HEK293T (cell line): ENCODE measurements around the gene UAP1.

Experiments used
- CTCF ChIA-PET: fragments of 350-600 bp; formaldehyde crosslinking; extraction: SDS; loops from one replicate; lab custom pipeline; 2021; ENCODE audit warnings: antibody characterized with exemption, inconsistent platforms; lab: Yijun Ruan, JAX
- POLR2A ChIA-PET: fragments of 350-600 bp; formaldehyde crosslinking; extraction: SDS; loops from one replicate; lab custom pipeline; 2020; ENCODE audit warnings: antibody characterized with exemption, inconsistent platforms; lab: Yijun Ruan, JAX
- DNase-seq: peaks from one replicate; pipeline ENCODE4 v3.0.0; 2012; ENCODE audit warnings: mixed read lengths; ENCODE audit errors: extremely low spot score
- ARNT ChIP-seq: fragments of 450-650 bp; IDR thresholded peaks from 2 replicates; pipeline ENCODE4 v1.6.1; 2017; ENCODE audit warnings: mild to moderate bottlenecking
- BHLHE40 ChIP-seq: fragments of 450-650 bp; IDR thresholded peaks from 2 replicates; pipeline ENCODE4 v1.6.1; 2016; ENCODE audit warnings: mild to moderate bottlenecking, moderate library complexity, borderline replicate concordance
- CTBP1 ChIP-seq: fragments of 450-650 bp; IDR thresholded peaks from 2 replicates; pipeline ENCODE4 v1.6.1; 2016; ENCODE audit warnings: borderline replicate concordance
- ELF4 ChIP-seq: fragments of 450-650 bp; IDR thresholded peaks from 2 replicates; pipeline ENCODE4 v1.6.1; 2017; ENCODE audit warnings: antibody characterized with exemption
- FOXA1 ChIP-seq: fragments of 450-650 bp; IDR thresholded peaks from 2 replicates; pipeline ENCODE4 v1.6.1; 2016; ENCODE audit warnings: mild to moderate bottlenecking
- FOXK2 ChIP-seq: fragments of 450-650 bp; IDR thresholded peaks from 2 replicates; pipeline ENCODE4 v1.6.1; 2016; ENCODE audit warnings: mild to moderate bottlenecking
- FOXM1 ChIP-seq: fragments of 450-650 bp; IDR thresholded peaks from 2 replicates; pipeline ENCODE4 v1.6.1; 2017; ENCODE audit warnings: mild to moderate bottlenecking, borderline replicate concordance
- HDGF ChIP-seq: fragments of 450-650 bp; IDR thresholded peaks from 2 replicates; pipeline ENCODE4 v1.6.1; 2017; ENCODE audit warnings: antibody characterized with exemption, borderline replicate concordance
- L3MBTL2 ChIP-seq: fragments of 450-650 bp; conservative IDR thresholded peaks from 2 replicates; pipeline ENCODE4 v1.6.1; 2016; ENCODE audit warnings: mild to moderate bottlenecking
- LEF1 ChIP-seq: fragments of 450-650 bp; IDR thresholded peaks from 2 replicates; pipeline ENCODE4 v1.6.1; 2017; ENCODE audit warnings: mild to moderate bottlenecking, borderline replicate concordance
- NFRKB ChIP-seq: fragments of 450-650 bp; IDR thresholded peaks from 2 replicates; pipeline ENCODE4 v1.6.1; 2016; ENCODE audit warnings: mild to moderate bottlenecking, moderate library complexity
- PKNOX1 ChIP-seq: fragments of 450-650 bp; IDR thresholded peaks from 2 replicates; pipeline ENCODE4 v1.6.1; 2016
- SP1 ChIP-seq: fragments of 450-650 bp; IDR thresholded peaks from 2 replicates; pipeline ENCODE4 v1.6.1; 2017
- SUZ12 ChIP-seq: fragments of 450-650 bp; IDR thresholded peaks from 2 replicates; pipeline ENCODE4 v1.6.1; 2016; ENCODE audit warnings: mild to moderate bottlenecking
- TARDBP ChIP-seq: fragments of 450-650 bp; IDR thresholded peaks from 2 replicates; pipeline ENCODE4 v1.6.1; 2016
- ZNF384 ChIP-seq: fragments of 450-650 bp; IDR thresholded peaks from 2 replicates; pipeline ENCODE4 v1.6.1; 2016

UAP1 gene

DNA sequence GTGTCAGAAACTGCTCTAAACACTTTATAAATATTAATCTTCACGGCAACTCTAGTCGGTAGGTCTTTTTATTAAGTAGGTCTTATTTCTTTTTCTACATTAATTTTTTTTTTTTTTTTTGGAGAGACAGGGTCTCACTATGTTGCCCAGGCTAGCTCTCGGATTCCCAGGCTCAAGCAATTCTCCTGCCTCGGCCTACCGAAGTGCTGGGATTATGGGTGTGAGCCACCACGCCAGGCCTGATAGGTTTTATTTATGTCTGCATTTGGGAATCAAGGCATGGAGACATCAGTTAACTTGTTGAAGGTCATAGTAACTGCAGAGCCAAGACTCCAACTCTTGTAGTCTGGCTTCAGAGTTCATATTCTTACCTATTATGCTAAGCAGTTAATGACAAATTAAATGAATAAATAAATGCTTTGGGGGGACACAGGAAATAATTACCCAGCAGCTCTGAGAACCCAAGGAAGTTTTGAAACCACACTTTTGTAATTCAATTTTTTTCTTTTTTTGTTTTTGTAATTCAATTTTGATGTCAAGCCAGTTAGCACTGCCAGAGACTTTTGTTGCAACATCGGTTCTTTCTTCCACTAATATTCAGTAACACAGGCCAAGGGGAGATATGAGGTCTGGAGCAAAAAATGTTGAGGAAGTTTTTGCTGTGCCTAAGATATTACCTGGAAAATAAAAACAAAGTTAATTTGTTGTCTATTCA, 9.4 kb upstream of the UAP1 start:
- CTCF ChIA-PET: no interaction called here
- no peak for DNase-seq
- POLR2A ChIA-PET: no interaction called here
- TF ChIP-seq L3MBTL2 (no peak), NFRKB (no peak), ARNT (no peak), SP1 (no peak), CTBP1 (no peak), FOXM1 (no peak), ZNF384 (no peak), PKNOX1 (no peak), ELF4 (no peak), LEF1 (no peak), SUZ12 (no peak), HDGF (no peak), FOXA1 (no peak), TARDBP (no peak), FOXK2 (no peak), BHLHE40 (no peak)

- no peak for TF ChIP-seq FOXM1
- TF ChIP-seq CTBP1: no peak
- no peak for TF ChIP-seq SUZ12
- no peak for TF ChIP-seq TARDBP
- no peak for TF ChIP-seq LEF1
- TF ChIP-seq L3MBTL2: no peak
- no peak for TF ChIP-seq FOXK2
- TF ChIP-seq FOXA1: no peak
- TF ChIP-seq PKNOX1: no peak
- TF ChIP-seq BHLHE40: no peak
- TF ChIP-seq ARNT: no peak
- no peak for DNase-seq
- CTCF ChIA-PET: no interaction called here
- POLR2A ChIA-PET: no interaction called here
Measured at GRCh38 chr1:162552684-162553252, 8.8 kb upstream of the UAP1 start.

GRCh38 chr1:162554258-162554657, 7.3 kb upstream of the UAP1 start:
- DNase-seq: no peak
- POLR2A ChIA-PET: no interaction called here

GRCh38 chr1:162557536-162557935, 4.0 kb upstream of the UAP1 start:
- ChIA-PET CTCF (no interaction called here), POLR2A (no interaction called here)
- DNase-seq: no peak
- TF ChIP-seq BHLHE40 (no peak), ZNF384 (no peak), PKNOX1 (no peak)

More at GRCh38 chr1:162554258-162554657, 7.3 kb upstream of the UAP1 start:
- CTCF ChIA-PET: no interaction called here
- TF ChIP-seq LEF1: no peak
- TF ChIP-seq FOXA1: no peak
- no peak for TF ChIP-seq FOXK2
- TF ChIP-seq ELF4: no peak
- no peak for TF ChIP-seq SUZ12
- TF ChIP-seq ARNT: no peak
- TF ChIP-seq HDGF: no peak
- TF ChIP-seq SP1: no peak
- TF ChIP-seq ZNF384: no peak
- TF ChIP-seq TARDBP: no peak
- TF ChIP-seq FOXM1: no peak
- no peak for TF ChIP-seq NFRKB
- TF ChIP-seq CTBP1: no peak
- TF ChIP-seq BHLHE40: no peak
- TF ChIP-seq PKNOX1: no peak
- no peak for TF ChIP-seq L3MBTL2

DNA sequence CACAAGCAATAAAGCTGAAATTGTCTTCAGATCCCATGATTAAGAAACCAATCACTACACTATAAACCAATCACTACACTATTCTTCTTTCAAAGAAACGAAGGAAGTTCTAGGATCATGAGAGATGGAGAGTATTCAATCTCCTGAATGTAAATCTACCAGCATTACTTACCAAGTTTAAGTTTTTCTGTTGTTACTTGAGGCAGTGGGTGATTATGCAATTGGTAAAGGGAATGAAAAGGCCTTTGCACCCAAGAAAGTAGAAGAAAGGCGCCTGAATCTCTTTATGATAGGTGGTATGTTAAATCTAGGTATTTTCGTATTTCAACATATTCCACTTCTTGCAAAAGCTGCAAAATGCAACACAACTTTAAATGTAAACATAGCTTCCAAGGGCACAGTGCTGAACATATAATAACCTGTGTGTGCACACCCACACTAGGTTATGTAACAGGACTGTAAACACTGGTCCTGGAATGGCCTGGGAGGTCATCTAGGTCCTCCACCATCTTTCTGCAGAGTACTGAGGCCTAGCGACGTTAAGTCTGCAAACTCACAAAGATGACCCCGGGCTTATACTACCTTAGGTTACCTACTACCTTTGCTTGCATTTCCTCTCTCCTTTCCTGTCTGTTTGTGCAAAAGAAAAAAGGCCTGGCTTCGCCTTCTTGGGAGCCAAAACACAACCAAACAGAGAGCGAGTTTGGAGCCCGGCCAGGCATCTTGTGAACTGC, 1.1 kb upstream of the UAP1 start:
- no peak for TF ChIP-seq BHLHE40
- no peak for TF ChIP-seq FOXM1
- TF ChIP-seq LEF1: no peak
- TF ChIP-seq SP1: no peak
- no peak for TF ChIP-seq ELF4
- TF ChIP-seq CTBP1: no peak
- no peak for TF ChIP-seq NFRKB
- TF ChIP-seq HDGF: no peak
- TF ChIP-seq ZNF384: no peak
- TF ChIP-seq L3MBTL2: no peak
- no peak for TF ChIP-seq ARNT
- TF ChIP-seq SUZ12: no peak
- DNase-seq: no peak
- POLR2A ChIA-PET: no interaction called here
- CTCF ChIA-PET: interaction anchor here (0.6 kb wide), 2 partner anchors 42 to 143 kb away, joined by 3 read pairs; no protein-coding TSS in a partner anchor
